ENCODE measurements around the gene DESI2. TPM values are rescaled to one million over a fixed set of nuclear protein-coding genes. Genes with fewer than 3 reads are reported as not detected.

Gene DESI2
- 54.1 TPM for polyA plus RNA-seq (2013, experiment 1 of 2)
- polyA plus RNA-seq (2013, experiment 2 of 2), result 56.6 TPM

GRCh38 chr1:244652623-244653438 is at the start of gene DESI2:
Gene DESI2 (plus strand): TSS chr1:244653126. CDS start chr1:244653314, 188 bp downstream.
- peak within 1 kb of the TSS; percentile 88 for H3K4me3 ChIP-seq (ENCODE audit: extremely low read depth, insufficient read depth, low read length, poor library complexity, severe bottlenecking)
- peaks cover 11% of the 10 kb centered on the region for H3K4me1 ChIP-seq (ENCODE audit: control insufficient read depth, insufficient read depth, low read length, poor library complexity, severe bottlenecking)
- no peaks in the 10 kb centered on the region for H3K9me3 ChIP-seq (ENCODE audit: control insufficient read depth, low read length)
- H3K27ac ChIP-seq (ENCODE audit: low read depth, low read length, severe bottlenecking), result peak within 1 kb of the TSS; percentile 89
- 0% methylated on average over 41 to 49 of the region's 81 CpGs for WGBS, 2 experiments (ENCODE audit: insufficient coverage in 2 of 2)
- H3K36me3 ChIP-seq (ENCODE audit: control insufficient read depth, insufficient read depth, low read length), result peaks cover 18% of the 10 kb centered on the region

DNA sequence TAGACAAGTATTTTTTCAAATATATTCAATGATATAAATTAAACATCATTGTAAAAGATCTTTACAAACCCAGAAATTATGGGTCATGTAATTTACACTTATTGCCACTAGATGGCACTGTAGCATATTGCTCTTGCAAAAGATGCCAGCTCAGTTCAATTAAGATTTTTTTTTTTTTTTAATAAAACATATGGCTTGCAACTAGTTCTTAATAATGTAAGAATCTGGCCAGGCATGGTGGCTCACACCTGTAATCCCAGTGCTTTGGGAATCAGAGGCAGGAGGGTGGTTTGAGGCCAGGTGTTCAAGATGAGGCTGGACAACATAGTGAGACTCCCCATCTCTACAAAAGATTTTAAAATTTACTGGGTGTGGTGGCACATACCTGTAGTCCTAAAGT is 49.4 kb upstream of the DESI2 start:
- Histone ChIP-seq H3K4me1 (ENCODE audit: control insufficient read depth, insufficient read depth, low read length, poor library complexity, severe bottlenecking) (peaks cover 4% of the 10 kb centered on the region), H3K27ac (ENCODE audit: low read depth, low read length, severe bottlenecking) (no peak overlapping the region), H3K9me3 (ENCODE audit: control insufficient read depth, low read length) (no peaks in the 10 kb centered on the region), H3K36me3 (ENCODE audit: control insufficient read depth, insufficient read depth, low read length) (no peaks in the 10 kb centered on the region), H3K4me3 (ENCODE audit: extremely low read depth, insufficient read depth, low read length, poor library complexity, severe bottlenecking) (no peak overlapping the region)

GRCh38 chr1:244605835-244606370 is 47.0 kb upstream of the DESI2 start:
- Histone ChIP-seq H3K36me3 (ENCODE audit: control insufficient read depth, insufficient read depth, low read length) (no peaks in the 10 kb centered on the region), H3K4me1 (ENCODE audit: control insufficient read depth, insufficient read depth, low read length, poor library complexity, severe bottlenecking) (no peaks in the 10 kb centered on the region), H3K4me3 (ENCODE audit: extremely low read depth, insufficient read depth, low read length, poor library complexity, severe bottlenecking) (no peak overlapping the region), H3K9me3 (ENCODE audit: control insufficient read depth, low read length) (no peaks in the 10 kb centered on the region), H3K27ac (ENCODE audit: low read depth, low read length, severe bottlenecking) (no peak overlapping the region)
- WGBS, 2 experiments (ENCODE audit: insufficient coverage in 2 of 2), result 85 to 95% methylated on average over 5 of the region's 6 CpGs

- Histone ChIP-seq H3K27ac (ENCODE audit: low read depth, low read length, severe bottlenecking) (no peak overlapping the region), H3K4me3 (ENCODE audit: extremely low read depth, insufficient read depth, low read length, poor library complexity, severe bottlenecking) (no peak overlapping the region), H3K9me3 (ENCODE audit: control insufficient read depth, low read length) (no peaks in the 10 kb centered on the region), H3K4me1 (ENCODE audit: control insufficient read depth, insufficient read depth, low read length, poor library complexity, severe bottlenecking) (no peaks in the 10 kb centered on the region), H3K36me3 (ENCODE audit: control insufficient read depth, insufficient read depth, low read length) (no peaks in the 10 kb centered on the region)
- 89 to 94% methylated on average over 6 to 8 of the region's 9 CpGs for WGBS, 2 experiments (ENCODE audit: insufficient coverage in 2 of 2)
Measured at GRCh38 chr1:244614113-244614836, 38.7 kb upstream of the DESI2 start.

- WGBS, 2 experiments (ENCODE audit: insufficient coverage in 2 of 2), result 89 to 100% methylated on average over 1 of the region's 3 CpGs
- no peak overlapping the region for H3K27ac ChIP-seq (ENCODE audit: low read depth, low read length, severe bottlenecking)
Measured at GRCh38 chr1:244614879-244615278, 38.0 kb upstream of the DESI2 start.

GRCh38 chr1:244615301-244615700 is 37.6 kb upstream of the DESI2 start:
- Histone ChIP-seq H3K4me1 (ENCODE audit: control insufficient read depth, insufficient read depth, low read length, poor library complexity, severe bottlenecking) (no peaks in the 10 kb centered on the region), H3K36me3 (ENCODE audit: control insufficient read depth, insufficient read depth, low read length) (no peaks in the 10 kb centered on the region), H3K4me3 (ENCODE audit: extremely low read depth, insufficient read depth, low read length, poor library complexity, severe bottlenecking) (no peak overlapping the region), H3K9me3 (ENCODE audit: control insufficient read depth, low read length) (no peaks in the 10 kb centered on the region), H3K27ac (ENCODE audit: low read depth, low read length, severe bottlenecking) (no peak overlapping the region)
- 86 to 87% methylated on average over 4 of the region's 6 CpGs for WGBS, 2 experiments (ENCODE audit: insufficient coverage in 2 of 2)

More at GRCh38 chr1:244614879-244615278, 38.0 kb upstream of the DESI2 start:
- Histone ChIP-seq H3K9me3 (ENCODE audit: control insufficient read depth, low read length) (no peaks in the 10 kb centered on the region), H3K36me3 (ENCODE audit: control insufficient read depth, insufficient read depth, low read length) (no peaks in the 10 kb centered on the region), H3K4me1 (ENCODE audit: control insufficient read depth, insufficient read depth, low read length, poor library complexity, severe bottlenecking) (no peaks in the 10 kb centered on the region), H3K4me3 (ENCODE audit: extremely low read depth, insufficient read depth, low read length, poor library complexity, severe bottlenecking) (no peak overlapping the region)

DNA sequence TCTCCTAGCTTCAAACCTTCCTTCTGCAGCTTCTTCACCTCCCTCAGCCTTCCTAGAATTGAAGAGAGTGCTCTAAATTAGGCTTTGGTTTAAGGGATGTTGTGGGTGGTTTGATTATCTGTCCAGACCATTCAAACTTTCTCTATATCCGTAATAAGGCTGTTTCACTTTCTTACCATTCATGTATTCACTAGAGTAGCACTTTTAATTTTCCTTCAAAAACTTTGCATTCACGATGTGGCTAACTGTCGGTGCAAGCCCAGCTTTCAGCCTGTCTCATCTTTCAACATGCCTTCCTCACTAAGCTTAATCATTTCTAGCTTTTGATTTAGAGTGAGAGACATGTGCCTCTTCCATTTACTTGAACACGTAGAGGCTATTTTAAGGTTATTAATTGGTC is 26.2 kb upstream of the DESI2 start:
- H3K36me3 ChIP-seq (ENCODE audit: control insufficient read depth, insufficient read depth, low read length), result no peaks in the 10 kb centered on the region
- H3K9me3 ChIP-seq (ENCODE audit: control insufficient read depth, low read length), result no peaks in the 10 kb centered on the region
- H3K4me1 ChIP-seq (ENCODE audit: control insufficient read depth, insufficient read depth, low read length, poor library complexity, severe bottlenecking), result no peaks in the 10 kb centered on the region
- no peak overlapping the region for H3K27ac ChIP-seq (ENCODE audit: low read depth, low read length, severe bottlenecking)
- H3K4me3 ChIP-seq (ENCODE audit: extremely low read depth, insufficient read depth, low read length, poor library complexity, severe bottlenecking), result no peak overlapping the region
- 76 to 100% methylated on average over 2 of the region's 4 CpGs for WGBS, 2 experiments (ENCODE audit: insufficient coverage in 2 of 2)

GRCh38 chr1:244628789-244629188 is 24.1 kb upstream of the DESI2 start:
- H3K36me3 ChIP-seq (ENCODE audit: control insufficient read depth, insufficient read depth, low read length), result no peaks in the 10 kb centered on the region
- 81 to 97% methylated on average over 5 of the region's 5 CpGs for WGBS, 2 experiments (ENCODE audit: insufficient coverage in 2 of 2)
- H3K4me1 ChIP-seq (ENCODE audit: control insufficient read depth, insufficient read depth, low read length, poor library complexity, severe bottlenecking), result no peaks in the 10 kb centered on the region
- H3K9me3 ChIP-seq (ENCODE audit: control insufficient read depth, low read length), result no peaks in the 10 kb centered on the region
- H3K4me3 ChIP-seq (ENCODE audit: extremely low read depth, insufficient read depth, low read length, poor library complexity, severe bottlenecking), result no peak overlapping the region
- no peak overlapping the region for H3K27ac ChIP-seq (ENCODE audit: low read depth, low read length, severe bottlenecking)

DNA sequence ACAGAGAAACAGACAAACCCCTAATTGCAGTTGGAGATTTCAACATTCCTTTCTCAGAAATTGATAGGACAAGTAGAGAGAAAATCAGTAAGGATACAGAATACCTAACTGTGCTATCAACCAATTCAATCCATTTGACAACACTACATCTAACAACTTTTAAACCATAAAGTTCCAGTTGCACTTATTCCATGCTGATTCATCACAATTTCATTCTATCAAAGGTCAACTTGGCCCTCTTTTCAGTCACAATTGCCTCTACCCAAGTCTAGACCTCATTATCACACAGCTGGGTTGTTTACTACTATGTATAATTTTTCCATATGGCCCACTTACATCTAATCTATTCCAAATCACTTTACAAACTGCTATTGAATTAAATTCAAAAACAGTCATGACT is 19.8 kb upstream of the DESI2 start:
- Histone ChIP-seq H3K4me1 (ENCODE audit: control insufficient read depth, insufficient read depth, low read length, poor library complexity, severe bottlenecking) (no peaks in the 10 kb centered on the region), H3K36me3 (ENCODE audit: control insufficient read depth, insufficient read depth, low read length) (no peaks in the 10 kb centered on the region), H3K9me3 (ENCODE audit: control insufficient read depth, low read length) (no peaks in the 10 kb centered on the region), H3K27ac (ENCODE audit: low read depth, low read length, severe bottlenecking) (no peak overlapping the region), H3K4me3 (ENCODE audit: extremely low read depth, insufficient read depth, low read length, poor library complexity, severe bottlenecking) (no peak overlapping the region)

DNA sequence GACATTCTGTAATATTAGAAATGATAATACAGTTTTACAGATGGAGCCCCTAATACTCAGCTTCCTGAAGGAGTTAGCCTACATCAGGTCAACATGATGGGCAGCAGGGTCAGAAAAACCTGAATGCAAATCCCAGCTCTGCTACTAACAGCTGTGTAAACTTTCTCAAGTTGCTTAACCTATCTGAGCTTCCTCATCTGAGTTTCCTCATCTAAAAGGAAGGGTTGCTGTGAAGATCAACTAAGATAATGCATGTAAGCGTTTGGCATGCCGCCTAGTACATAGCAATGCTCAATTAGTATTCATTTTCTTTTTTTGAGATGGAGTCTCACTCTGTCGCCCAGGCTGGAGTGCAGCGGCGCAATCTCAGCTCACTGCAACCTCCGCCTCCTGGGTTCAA is 18.4 kb upstream of the DESI2 start:
- no peaks in the 10 kb centered on the region for H3K9me3 ChIP-seq (ENCODE audit: control insufficient read depth, low read length)
- 90 to 100% methylated on average over 2 to 3 of the region's 6 CpGs for WGBS, 2 experiments (ENCODE audit: insufficient coverage in 2 of 2)

More for the DNA sequence above, 18.4 kb upstream of the DESI2 start:
- Histone ChIP-seq H3K4me3 (ENCODE audit: extremely low read depth, insufficient read depth, low read length, poor library complexity, severe bottlenecking) (no peak overlapping the region), H3K27ac (ENCODE audit: low read depth, low read length, severe bottlenecking) (no peak overlapping the region), H3K4me1 (ENCODE audit: control insufficient read depth, insufficient read depth, low read length, poor library complexity, severe bottlenecking) (no peaks in the 10 kb centered on the region), H3K36me3 (ENCODE audit: control insufficient read depth, insufficient read depth, low read length) (no peaks in the 10 kb centered on the region)

Measured in mesodermal cell (in vitro differentiated cells).